Measurements from ENCODE around the gene PIH1D2. TPM values are rescaled to one million over a fixed set of nuclear protein-coding genes. Genes with fewer than 3 reads are reported as not detected.

PIH1D2 gene
- total RNA-seq, 1 experiment from 2014 or later: 1.6 TPM

- Histone ChIP-seq H3K9ac (ENCODE audit: low read length) (no peak overlapping the region), H3K4me3 (replicated peaks in 1 of 2; ENCODE audit: low read depth in 1 of 2, low read length in 2 of 2) (no peak overlapping the region), H3K9me2 (ENCODE audit: insufficient read depth) (no peaks in the 10 kb centered on the region), H3K4me2 (ENCODE audit: low read length) (no peak overlapping the region), H3K27me3 (ENCODE audit: insufficient read depth, low read length) (no peaks in the 10 kb centered on the region), H3K36me3 (ENCODE audit: control insufficient read depth in 1 of 2, insufficient read depth in 2 of 2, low read length in 2 of 2) (peaks cover 0 to 10% of the 10 kb centered on the region in 2 experiments; a peak in 2 of 4 replicates), H3K4me1 (ENCODE audit: control insufficient read depth in 1 of 2, insufficient read depth in 2 of 2, low read length in 2 of 2) (peaks cover 7 to 8% of the 10 kb centered on the region in 2 experiments; a peak in 3 of 4 replicates), H3K79me2 (ENCODE audit: insufficient read depth, low read length) (peaks cover 15% of the 10 kb centered on the region), H2AFZ (ENCODE audit: low read depth, low read length, poor library complexity, severe bottlenecking) (no peak overlapping the region), H3K27ac (ENCODE audit: low read depth, low read length) (no peak overlapping the region), H4K20me1 (ENCODE audit: insufficient read depth) (no peaks in the 10 kb centered on the region), H3K9me3 (ENCODE audit: control insufficient read depth in 1 of 2, insufficient read depth in 1 of 2, low read depth in 1 of 2, low read length in 2 of 2) (no peaks in the 10 kb centered on the region)
- no peak for ATAC-seq
- CTCF ChIA-PET: interaction anchor here (1.4 to 1.5 kb wide), 2 partner anchors 91 to 182 kb away, joined by 3 to 4 read pairs; no protein-coding TSS in a partner anchor
- BruUV-seq (replicated peaks): no TSS peak
- intact Hi-C loops (cut with micrococcal nuclease): no loop called here
- RAD21 ChIA-PET (ENCODE audit: low non-redundant PET in 1 of 2, low total read pairs in 2 of 2, uncharacterized antibody in 2 of 2, unreplicated experiment in 2 of 2): no interaction called here
- TF ChIP-seq RAD21 (IDR thresholded peaks at IDR 0.05; ENCODE audit: low read depth) (peak; percentile 14; the same call in 1 of the 2 replicates), CTCF (IDR thresholded peaks at IDR 0.05 in 2 of 3, conservative IDR thresholded peaks at IDR 0.05 in 1 of 3; ENCODE audit: borderline replicate concordance in 1 of 3, insufficient read depth in 1 of 3, low read depth in 2 of 3, low read length in 2 of 3) (peak in 1 of 3 experiments; percentile 25; a peak in 1 of 6 replicates), JUND (IDR thresholded peaks at IDR 0.05) (no peak)
- DNase-seq (ENCODE audit: low read depth, low spot score): no peak
- POLR2A ChIA-PET: no interaction called here
Measured at GRCh38 chr11:112023104-112023503, 50.7 kb downstream of the PIH1D2 start.

- Histone ChIP-seq H3K9me2 (ENCODE audit: insufficient read depth) (no peaks in the 10 kb centered on the region), H3K9me3 (ENCODE audit: control insufficient read depth in 1 of 2, insufficient read depth in 1 of 2, low read depth in 1 of 2, low read length in 2 of 2) (no peaks in the 10 kb centered on the region), H3K4me1 (ENCODE audit: control insufficient read depth in 1 of 2, insufficient read depth in 2 of 2, low read length in 2 of 2) (peaks cover 2 to 3% of the 10 kb centered on the region in 2 experiments; a peak in 3 of 4 replicates), H3K27me3 (ENCODE audit: insufficient read depth, low read length) (no peaks in the 10 kb centered on the region), H3K79me2 (ENCODE audit: insufficient read depth, low read length) (no peaks in the 10 kb centered on the region), H3K36me3 (ENCODE audit: control insufficient read depth in 1 of 2, insufficient read depth in 2 of 2, low read length in 2 of 2) (peaks cover 0 to 8% of the 10 kb centered on the region in 2 experiments; a peak in 2 of 4 replicates), H2AFZ (ENCODE audit: low read depth, low read length, poor library complexity, severe bottlenecking) (no peak overlapping the region), H3K9ac (ENCODE audit: low read length) (no peak overlapping the region), H3K27ac (ENCODE audit: low read depth, low read length) (no peak overlapping the region), H3K4me2 (ENCODE audit: low read length) (no peak overlapping the region), H3K4me3 (replicated peaks in 1 of 2; ENCODE audit: low read depth in 1 of 2, low read length in 2 of 2) (no peak overlapping the region), H4K20me1 (ENCODE audit: insufficient read depth) (no peaks in the 10 kb centered on the region)
- DNase-seq (ENCODE audit: low read depth, low spot score) (no peak), ATAC-seq (no peak)
- POLR2A ChIA-PET: no interaction called here
- intact Hi-C loops (cut with micrococcal nuclease): no loop called here
- RAD21 ChIA-PET (ENCODE audit: low non-redundant PET in 1 of 2, low total read pairs in 2 of 2, uncharacterized antibody in 2 of 2, unreplicated experiment in 2 of 2): no interaction called here
- BruUV-seq (replicated peaks): no TSS peak
- CTCF ChIA-PET: no interaction called here
- TF ChIP-seq REST (IDR thresholded peaks at IDR 0.05; ENCODE audit: low read depth): no peak
- TF ChIP-seq JUND (IDR thresholded peaks at IDR 0.05): no peak
- no peak for TF ChIP-seq YY1 (IDR thresholded peaks at IDR 0.05; ENCODE audit: extremely low read depth, insufficient replicate concordance, low read depth, low read length)
- TF ChIP-seq MAX (IDR thresholded peaks at IDR 0.05): no peak
- no peak for TF ChIP-seq CTCF (IDR thresholded peaks at IDR 0.05 in 2 of 3, conservative IDR thresholded peaks at IDR 0.05 in 1 of 3; ENCODE audit: borderline replicate concordance in 1 of 3, insufficient read depth in 1 of 3, low read depth in 2 of 3, low read length in 2 of 3)
- no peak for TF ChIP-seq ZNF274 (IDR thresholded peaks at IDR 0.05; ENCODE audit: low read depth, low read length)
Measured at GRCh38 chr11:112019066-112019465, 54.8 kb downstream of the PIH1D2 start.
